Suppressor macrophage treated with lipopolysaccharide for 4 hours (primary cell): ENCODE measurements around the gene NANOS3.

Experiments used
- DNase-seq: peaks from one replicate; pipeline ENCODE4 v3.0.0-alpha.2; 2020

Gene NANOS3

GRCh38 chr19:13923194-13923987, 46.5 kb downstream of the NANOS3 start:
- DNase-seq, result no peak

GRCh38 chr19:13926010-13926409, 49.1 kb downstream of the NANOS3 start:
- no peak for DNase-seq

GRCh38 chr19:13926715-13927114, 49.8 kb downstream of the NANOS3 start:
- DNase-seq, result no peak

- DNase-seq, result no peak
Observed at GRCh38 chr19:13929340-13929739, 52.4 kb downstream of the NANOS3 start.

DNA sequence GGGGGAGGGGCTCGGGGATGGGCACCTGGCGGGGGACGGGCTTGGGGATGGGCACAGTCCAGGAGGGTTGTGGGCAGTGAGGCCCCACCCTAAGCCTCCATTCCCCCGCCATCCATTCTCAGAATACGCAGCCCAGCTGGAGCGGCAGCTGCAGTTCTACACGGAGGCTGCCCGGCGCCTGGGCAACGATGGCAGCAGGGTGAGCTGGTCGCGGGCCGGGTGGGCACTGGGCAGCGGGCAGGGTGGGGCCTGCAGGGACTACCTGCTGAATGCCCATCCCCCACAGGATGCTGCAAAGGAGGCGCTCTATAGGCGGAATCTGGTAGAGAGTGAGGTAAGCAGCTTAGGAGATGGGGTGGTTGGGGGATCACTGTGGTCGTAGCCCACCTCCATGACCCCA, 53.0 kb downstream of the NANOS3 start:
- no peak for DNase-seq
